ENCODE results near the gene PCDH19.

The PCDH19 gene

DNA sequence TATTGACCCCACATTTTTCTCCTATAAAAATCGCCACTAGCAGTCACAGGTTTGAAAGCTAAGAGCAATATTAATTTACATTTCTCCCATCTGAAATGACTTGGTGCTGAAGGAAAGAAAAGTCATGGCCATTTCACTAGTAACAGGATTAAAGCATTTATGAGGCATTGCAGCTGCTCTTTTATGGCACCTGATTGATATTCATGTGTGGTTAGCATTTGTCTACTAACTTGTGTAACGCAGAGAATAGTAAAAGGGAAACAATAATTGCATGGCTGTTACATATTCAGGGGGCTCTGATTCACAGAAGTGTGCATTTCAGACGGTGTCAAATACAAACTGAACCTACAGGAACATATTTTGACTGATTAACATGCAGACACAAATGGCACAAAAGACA, 5.2 kb downstream of the PCDH19 start:
- TF ChIP-seq, protein P1, sequence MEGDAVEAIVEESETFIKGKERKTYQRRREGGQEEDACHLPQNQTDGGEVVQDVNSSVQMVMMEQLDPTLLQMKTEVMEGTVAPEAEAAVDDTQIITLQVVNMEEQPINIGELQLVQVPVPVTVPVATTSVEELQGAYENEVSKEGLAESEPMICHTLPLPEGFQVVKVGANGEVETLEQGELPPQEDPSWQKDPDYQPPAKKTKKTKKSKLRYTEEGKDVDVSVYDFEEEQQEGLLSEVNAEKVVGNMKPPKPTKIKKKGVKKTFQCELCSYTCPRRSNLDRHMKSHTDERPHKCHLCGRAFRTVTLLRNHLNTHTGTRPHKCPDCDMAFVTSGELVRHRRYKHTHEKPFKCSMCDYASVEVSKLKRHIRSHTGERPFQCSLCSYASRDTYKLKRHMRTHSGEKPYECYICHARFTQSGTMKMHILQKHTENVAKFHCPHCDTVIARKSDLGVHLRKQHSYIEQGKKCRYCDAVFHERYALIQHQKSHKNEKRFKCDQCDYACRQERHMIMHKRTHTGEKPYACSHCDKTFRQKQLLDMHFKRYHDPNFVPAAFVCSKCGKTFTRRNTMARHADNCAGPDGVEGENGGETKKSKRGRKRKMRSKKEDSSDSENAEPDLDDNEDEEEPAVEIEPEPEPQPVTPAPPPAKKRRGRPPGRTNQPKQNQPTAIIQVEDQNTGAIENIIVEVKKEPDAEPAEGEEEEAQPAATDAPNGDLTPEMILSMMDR (IDR thresholded peaks at IDR 0.05; ENCODE audit: low read depth, low read length), result no peak
- no peak for DNase-seq (ENCODE audit: low read depth in 2 of 2)
- no peak overlapping the region for H3K4me3 ChIP-seq (replicated peaks in 1 of 2; ENCODE audit: low read depth in 2 of 2, low read length in 2 of 2)

DNA sequence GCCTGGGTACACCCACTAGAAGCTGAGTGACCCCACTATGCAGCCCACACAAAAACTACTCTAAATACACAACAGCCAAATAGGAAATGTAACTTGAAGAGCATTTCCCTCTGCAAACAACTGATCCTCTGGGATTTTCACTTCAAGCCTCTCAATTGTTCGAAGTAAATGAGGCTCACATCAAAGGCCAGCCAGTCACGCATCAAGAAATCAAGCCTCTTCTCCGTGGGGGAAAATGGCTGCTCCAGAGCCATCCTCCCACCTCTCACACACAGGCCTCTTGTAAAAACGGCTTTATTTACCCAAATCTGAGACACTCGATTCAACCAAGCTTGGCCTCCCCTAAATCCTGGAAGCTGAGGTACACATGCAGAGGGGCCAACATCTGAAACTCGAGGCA, 14.3 kb downstream of the PCDH19 start:
- H3K4me3 ChIP-seq (replicated peaks in 1 of 2; ENCODE audit: low read depth in 2 of 2, low read length in 2 of 2), result no peak overlapping the region
- TF ChIP-seq, protein P1 (IDR thresholded peaks at IDR 0.05; ENCODE audit: low read depth, low read length), result no peak
- no peak for DNase-seq (ENCODE audit: low read depth in 2 of 2)

DNA sequence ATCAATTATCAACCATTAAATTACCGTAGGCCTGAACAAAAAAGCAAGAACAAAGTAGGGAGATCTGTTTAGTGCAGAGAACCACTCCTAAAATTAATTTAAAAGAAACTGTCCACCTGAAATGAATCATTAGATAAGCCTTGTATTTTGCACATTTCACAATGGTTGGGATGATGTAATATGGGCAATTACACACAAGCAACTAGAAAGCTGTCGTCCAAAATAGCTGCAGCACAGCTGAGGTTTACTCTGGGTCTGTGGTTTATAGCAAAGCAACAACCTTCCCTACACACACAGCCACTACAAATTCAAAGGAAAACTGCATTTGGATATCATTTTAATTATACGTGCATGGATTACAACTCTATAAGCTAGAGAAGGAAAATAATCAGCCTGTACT, 28.5 kb downstream of the PCDH19 start:
- no peak overlapping the region for H3K4me3 ChIP-seq (replicated peaks in 1 of 2; ENCODE audit: low read depth in 2 of 2, low read length in 2 of 2)
- DNase-seq (ENCODE audit: low read depth in 2 of 2), result peak in 1 of 2 donors; percentile 33
- TF ChIP-seq, protein P1 (IDR thresholded peaks at IDR 0.05; ENCODE audit: low read depth, low read length), result no peak

DNA sequence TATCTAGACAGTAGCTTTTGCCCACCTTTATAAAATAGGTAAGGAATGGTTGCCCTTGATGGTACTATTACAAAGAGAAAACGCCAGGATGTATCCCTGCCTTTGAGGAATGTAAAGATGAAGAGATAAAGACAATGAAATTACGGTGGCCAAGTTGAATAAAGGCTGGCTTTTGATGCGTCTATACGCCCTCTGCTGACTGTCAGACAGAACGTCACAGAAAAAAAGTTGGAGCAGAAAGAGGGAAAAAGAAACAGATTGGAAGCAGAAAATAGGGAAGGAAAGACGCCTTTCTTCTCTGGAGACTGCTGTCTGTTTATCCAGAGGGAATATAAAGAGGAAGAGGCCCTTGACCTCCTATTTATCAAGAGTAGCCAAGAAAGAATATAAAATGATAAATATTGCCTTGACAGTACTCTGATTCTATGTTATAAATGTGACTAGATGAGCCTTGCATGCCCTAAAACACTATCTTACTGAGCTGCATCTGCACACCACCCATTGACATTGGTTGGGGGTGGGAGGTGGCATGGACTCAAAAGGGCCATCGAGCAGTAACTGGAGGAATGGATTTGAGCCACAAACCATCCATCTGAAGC, 30.6 kb downstream of the PCDH19 start:
- peak; percentile 3 to 39 for DNase-seq (ENCODE audit: low read depth in 2 of 2)

DNA sequence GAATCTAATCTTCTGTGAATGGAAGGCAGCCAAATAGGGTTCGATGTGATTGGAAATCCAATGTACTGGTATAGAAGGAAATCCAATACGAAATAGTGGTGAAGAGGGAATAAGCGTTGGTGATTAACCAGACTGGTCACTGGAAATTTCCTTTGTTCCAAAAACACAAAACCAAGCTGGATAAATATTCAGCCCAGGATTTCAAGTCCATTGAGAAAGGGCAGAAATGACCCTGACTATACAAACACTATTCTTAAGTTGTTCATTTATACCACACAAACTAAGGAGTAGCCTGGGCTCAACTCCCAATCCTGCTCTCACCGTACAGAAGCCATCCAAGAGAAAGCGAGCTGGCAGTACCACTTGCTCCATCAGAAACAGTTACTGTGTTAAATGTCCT, 32.2 kb downstream of the PCDH19 start:
- no peak overlapping the region for H3K4me3 ChIP-seq (replicated peaks in 1 of 2; ENCODE audit: low read depth in 2 of 2, low read length in 2 of 2)
- TF ChIP-seq, protein P1 (IDR thresholded peaks at IDR 0.05; ENCODE audit: low read depth, low read length), result no peak
- DNase-seq (ENCODE audit: low read depth in 2 of 2), result no peak

More for the DNA sequence above, 30.6 kb downstream of the PCDH19 start:
- TF ChIP-seq, protein P1 (IDR thresholded peaks at IDR 0.05; ENCODE audit: low read depth, low read length), result peak; percentile 41
- no peak overlapping the region for H3K4me3 ChIP-seq (replicated peaks in 1 of 2; ENCODE audit: low read depth in 2 of 2, low read length in 2 of 2)

DNA sequence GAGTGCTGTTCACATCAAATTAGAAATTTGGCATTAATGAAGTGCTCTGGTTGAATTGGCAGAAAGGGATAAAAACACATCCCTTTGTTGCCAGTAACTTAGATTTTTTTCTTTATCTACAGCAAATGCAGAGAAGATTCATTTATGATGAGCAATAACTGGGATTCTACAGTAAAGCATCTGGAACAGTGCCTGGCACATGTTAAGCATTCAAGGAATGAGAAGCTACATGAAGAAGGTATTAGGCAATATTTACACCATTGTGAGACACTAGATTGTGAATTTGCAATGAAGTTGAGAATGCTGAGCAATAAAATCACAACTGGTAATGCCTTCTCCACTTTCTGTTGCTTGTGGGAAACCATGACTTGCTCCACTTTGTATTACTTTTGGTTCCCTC, 33.5 kb downstream of the PCDH19 start:
- H3K4me3 ChIP-seq (replicated peaks in 1 of 2; ENCODE audit: low read depth in 2 of 2, low read length in 2 of 2), result no peak overlapping the region
- peak; percentile 5 to 44 for DNase-seq (ENCODE audit: low read depth in 2 of 2)
- TF ChIP-seq, protein P1 (IDR thresholded peaks at IDR 0.05; ENCODE audit: low read depth, low read length), result no peak

DNA sequence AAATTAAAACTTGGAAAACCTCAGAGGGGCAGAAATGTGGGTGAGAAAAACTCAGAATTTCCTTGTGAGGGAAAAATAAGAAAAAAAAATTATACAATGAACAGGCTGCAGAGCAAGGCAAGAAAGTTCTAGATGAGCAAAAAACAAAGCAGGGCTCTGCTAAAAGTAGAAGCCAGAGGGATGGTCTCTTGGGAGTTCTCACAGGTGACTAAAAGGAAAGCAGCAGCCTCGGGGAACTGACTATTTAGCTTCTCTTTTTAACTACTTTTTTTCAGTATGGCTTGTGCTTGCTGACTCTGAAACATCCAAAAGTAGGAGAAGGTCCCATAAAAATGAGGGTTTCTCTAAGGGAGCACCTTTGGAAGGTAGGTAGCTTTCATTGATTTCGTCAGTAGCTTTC, 36.4 kb downstream of the PCDH19 start:
- no peak overlapping the region for H3K4me3 ChIP-seq (replicated peaks in 1 of 2; ENCODE audit: low read depth in 2 of 2, low read length in 2 of 2)
- TF ChIP-seq, protein P1 (IDR thresholded peaks at IDR 0.05; ENCODE audit: low read depth, low read length), result no peak
- DNase-seq (ENCODE audit: low read depth in 2 of 2), result no peak
